ENCODE results near the gene CDH13. TPM values are rescaled to one million over a fixed set of nuclear protein-coding genes. Genes with fewer than 3 reads are reported as not detected.

Gene CDH13
- polyA plus RNA-seq, 2 of the 4 experiments (the other 2 are of a cell fraction): not detected

DNA sequence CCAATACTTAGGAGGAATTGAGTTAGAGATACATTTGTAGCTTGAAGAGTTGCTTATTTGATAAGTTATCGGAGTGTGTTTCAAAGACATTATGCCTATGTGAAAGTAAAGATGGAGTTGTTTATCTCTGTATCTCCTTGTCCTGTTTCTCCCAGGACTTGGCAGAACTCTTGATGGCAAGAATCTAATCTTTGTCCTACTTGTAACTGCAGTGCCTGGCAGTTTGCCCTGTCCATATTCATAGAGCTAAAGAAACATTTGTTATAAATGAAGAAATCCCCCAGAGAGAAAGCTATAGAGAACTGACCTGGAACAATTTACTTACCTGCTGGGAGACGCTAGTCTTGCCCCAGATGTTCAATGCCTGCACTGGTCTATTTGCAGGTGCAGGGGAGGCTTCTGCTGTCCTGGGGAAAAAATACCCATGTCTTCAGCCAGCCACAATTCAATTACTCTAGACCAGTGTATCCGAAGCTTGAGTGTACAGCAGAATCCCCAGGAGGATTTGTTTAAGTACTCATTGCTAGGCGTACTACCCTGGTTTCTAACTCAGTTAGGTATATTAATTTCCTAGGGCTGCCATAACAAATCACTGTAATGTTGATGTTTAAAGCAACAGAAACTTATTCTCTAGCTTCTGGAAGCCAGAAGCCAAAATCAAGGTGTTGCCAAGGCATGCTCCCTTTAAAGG lies 771.0 kb downstream of the CDH13 start:
- TF ChIP-seq HEYL (CRISPR knock-in tag; IDR thresholded peaks at IDR 0.05) (no peak), SREBF2 (IDR thresholded peaks at IDR 0.05) (no peak), ZFP36 (IDR thresholded peaks at IDR 0.05; ENCODE audit: borderline replicate concordance, partially characterized antibody) (no peak), MAZ (IDR thresholded peaks at IDR 0.05; ENCODE audit: borderline replicate concordance, low read depth, low read length) (no peak), NPAS2 (CRISPR knock-in tag; IDR thresholded peaks at IDR 0.05; ENCODE audit: borderline replicate concordance) (no peak), EHF (CRISPR knock-in tag; IDR thresholded peaks at IDR 0.05) (no peak), CHD4 (IDR thresholded peaks at IDR 0.05; ENCODE audit: borderline replicate concordance) (no peak)
- TF ChIP-seq, protein P1, sequence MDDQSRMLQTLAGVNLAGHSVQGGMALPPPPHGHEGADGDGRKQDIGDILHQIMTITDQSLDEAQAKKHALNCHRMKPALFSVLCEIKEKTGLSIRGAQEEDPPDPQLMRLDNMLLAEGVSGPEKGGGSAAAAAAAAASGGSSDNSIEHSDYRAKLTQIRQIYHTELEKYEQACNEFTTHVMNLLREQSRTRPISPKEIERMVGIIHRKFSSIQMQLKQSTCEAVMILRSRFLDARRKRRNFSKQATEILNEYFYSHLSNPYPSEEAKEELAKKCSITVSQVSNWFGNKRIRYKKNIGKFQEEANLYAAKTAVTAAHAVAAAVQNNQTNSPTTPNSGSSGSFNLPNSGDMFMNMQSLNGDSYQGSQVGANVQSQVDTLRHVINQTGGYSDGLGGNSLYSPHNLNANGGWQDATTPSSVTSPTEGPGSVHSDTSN (IDR thresholded peaks at IDR 0.05): no peak
- TF ChIP-seq, protein P2, sequence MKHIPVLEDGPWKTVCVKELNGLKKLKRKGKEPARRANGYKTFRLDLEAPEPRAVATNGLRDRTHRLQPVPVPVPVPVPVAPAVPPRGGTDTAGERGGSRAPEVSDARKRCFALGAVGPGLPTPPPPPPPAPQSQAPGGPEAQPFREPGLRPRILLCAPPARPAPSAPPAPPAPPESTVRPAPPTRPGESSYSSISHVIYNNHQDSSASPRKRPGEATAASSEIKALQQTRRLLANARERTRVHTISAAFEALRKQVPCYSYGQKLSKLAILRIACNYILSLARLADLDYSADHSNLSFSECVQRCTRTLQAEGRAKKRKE (CRISPR knock-in tag; IDR thresholded peaks at IDR 0.05; ENCODE audit: low read depth): no peak
- TF ChIP-seq, protein P3, sequence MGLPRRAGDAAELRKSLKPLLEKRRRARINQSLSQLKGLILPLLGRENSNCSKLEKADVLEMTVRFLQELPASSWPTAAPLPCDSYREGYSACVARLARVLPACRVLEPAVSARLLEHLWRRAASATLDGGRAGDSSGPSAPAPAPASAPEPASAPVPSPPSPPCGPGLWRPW (IDR thresholded peaks at IDR 0.05): no peak
- Histone ChIP-seq H3K4me3 (no peak overlapping the region), H3K4me2 (no peak overlapping the region), H3K27ac (no peak overlapping the region), H3K4me1 (no peaks in the 10 kb centered on the region), H3K9me3 (no peaks in the 10 kb centered on the region)
- WGBS (ENCODE audit: missing lambda C conversion rate): 18% methylated on average over 4 of the region's 4 CpGs
- ChIA-PET POLR2A (no interaction called here), CTCF (interaction anchor here (0.9 kb wide), 1 partner anchor 16 kb away, joined by 3 read pairs; no protein-coding TSS in a partner anchor)
- ATAC-seq (no peak), FAIRE-seq (no peak), DNase-seq (ENCODE audit: low read depth in 1 of 2, low spot score in 1 of 2) (no peak)

DNA sequence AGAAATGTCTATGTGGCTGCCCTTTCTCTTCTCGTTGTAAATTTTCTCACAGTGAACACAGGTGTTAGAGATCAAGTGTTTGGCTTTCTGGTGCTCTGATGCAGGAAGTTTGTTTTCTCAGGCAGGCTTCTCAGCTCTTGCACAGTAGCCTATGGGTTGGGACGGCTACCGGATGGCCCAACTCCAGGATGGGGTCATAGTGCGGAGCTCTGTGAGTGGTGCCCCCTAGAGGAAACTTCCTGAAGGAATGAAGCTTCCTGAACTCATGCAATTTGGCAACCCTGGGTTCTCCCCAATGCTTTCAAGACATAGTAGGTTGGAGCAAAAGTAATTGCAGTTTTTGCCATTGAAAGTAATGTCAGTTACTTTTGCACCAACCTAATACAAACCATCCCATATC lies 773.5 kb downstream of the CDH13 start:
- ChIA-PET CTCF (no interaction called here), POLR2A (no interaction called here)
- Histone ChIP-seq H3K4me1 (no peaks in the 10 kb centered on the region), H3K4me3 (no peak overlapping the region), H3K27ac (no peak overlapping the region), H3K4me2 (no peak overlapping the region), H3K9me3 (no peaks in the 10 kb centered on the region)
- no peak for DNase-seq (ENCODE audit: low read depth in 1 of 2, low spot score in 1 of 2)
- ATAC-seq: no peak
- 3% methylated on average over 4 of the region's 4 CpGs for WGBS (ENCODE audit: missing lambda C conversion rate)
- TF ChIP-seq, protein P3 (IDR thresholded peaks at IDR 0.05): no peak
- TF ChIP-seq KDM1A (IDR thresholded peaks at IDR 0.05; ENCODE audit: low read depth) (no peak), RNF2 (IDR thresholded peaks at IDR 0.05; ENCODE audit: borderline replicate concordance, low read depth) (no peak), SMC3 (IDR thresholded peaks at IDR 0.05) (no peak), TP53 (CRISPR knock-in tag; IDR thresholded peaks at IDR 0.05) (no peak), JUN (IDR thresholded peaks at IDR 0.05) (no peak), NPAS2 (CRISPR knock-in tag; IDR thresholded peaks at IDR 0.05; ENCODE audit: borderline replicate concordance) (no peak), EHF (CRISPR knock-in tag; IDR thresholded peaks at IDR 0.05) (no peak), POLR2AphosphoS2 (conservative IDR thresholded peaks at IDR 0.05; ENCODE audit: low read length) (no peak), ZSCAN20 (CRISPR knock-in tag; IDR thresholded peaks at IDR 0.05) (no peak), KDM5A (IDR thresholded peaks at IDR 0.05) (no peak), NFE2L2 (conservative IDR thresholded peaks at IDR 0.05; ENCODE audit: low read length) (no peak), MAFK (IDR thresholded peaks at IDR 0.05; ENCODE audit: partially characterized antibody) (no peak)
- no peak for FAIRE-seq

DNA sequence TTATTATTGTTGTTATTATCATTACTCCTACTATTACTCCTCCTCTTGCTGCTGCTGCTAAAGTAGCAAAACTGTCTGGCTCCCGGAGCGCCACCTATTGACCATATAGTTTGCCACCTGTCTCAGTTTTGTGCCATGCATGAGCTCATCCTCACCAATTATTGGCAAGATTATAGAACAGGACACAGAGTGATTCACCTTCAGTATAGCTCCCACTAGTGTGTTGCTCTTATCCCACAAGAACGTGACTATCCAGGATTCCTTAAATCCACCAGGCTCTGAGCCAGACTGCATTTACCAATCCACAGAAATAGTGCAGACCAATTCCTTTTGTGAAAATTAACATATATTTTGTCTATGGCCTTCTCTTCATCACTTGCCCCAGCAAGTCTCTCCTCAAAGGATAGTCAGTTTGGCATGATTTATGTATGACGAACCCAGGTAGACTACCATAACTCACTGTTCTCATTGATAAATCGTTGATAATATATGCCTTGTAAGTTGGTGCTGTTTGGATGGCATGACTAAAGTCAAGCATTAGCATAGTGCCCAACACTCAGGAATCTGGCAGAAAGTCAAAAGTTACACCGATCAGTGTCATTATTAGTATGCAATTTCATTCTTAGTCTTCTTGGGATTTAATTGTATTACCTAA lies 775.5 kb downstream of the CDH13 start:
- Histone ChIP-seq H3K27ac (no peak overlapping the region), H3K4me3 (no peak overlapping the region), H3K4me2 (no peak overlapping the region), H3K4me1 (no peaks in the 10 kb centered on the region), H3K9me3 (no peaks in the 10 kb centered on the region)
- ChIA-PET CTCF (interaction anchor here (0.9 kb wide), 1 partner anchor 53 kb away, joined by 3 read pairs; no protein-coding TSS in a partner anchor), POLR2A (no interaction called here)
- FAIRE-seq: no peak
- 8% methylated on average over 6 of the region's 6 CpGs for WGBS (ENCODE audit: missing lambda C conversion rate)
- no peak for ATAC-seq
- TF ChIP-seq FOSB (CRISPR knock-in tag; IDR thresholded peaks at IDR 0.05) (no peak), MYC (IDR thresholded peaks at IDR 0.05; ENCODE audit: borderline replicate concordance, low read length) (no peak), RARB (CRISPR knock-in tag; IDR thresholded peaks at IDR 0.05) (no peak), CHD4 (IDR thresholded peaks at IDR 0.05; ENCODE audit: borderline replicate concordance) (no peak), JUN (IDR thresholded peaks at IDR 0.05) (no peak)
- TF ChIP-seq, protein P4, sequence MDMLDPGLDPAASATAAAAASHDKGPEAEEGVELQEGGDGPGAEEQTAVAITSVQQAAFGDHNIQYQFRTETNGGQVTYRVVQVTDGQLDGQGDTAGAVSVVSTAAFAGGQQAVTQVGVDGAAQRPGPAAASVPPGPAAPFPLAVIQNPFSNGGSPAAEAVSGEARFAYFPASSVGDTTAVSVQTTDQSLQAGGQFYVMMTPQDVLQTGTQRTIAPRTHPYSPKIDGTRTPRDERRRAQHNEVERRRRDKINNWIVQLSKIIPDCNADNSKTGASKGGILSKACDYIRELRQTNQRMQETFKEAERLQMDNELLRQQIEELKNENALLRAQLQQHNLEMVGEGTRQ (IDR thresholded peaks at IDR 0.05): no peak
- no peak for DNase-seq (ENCODE audit: low read depth in 1 of 2, low spot score in 1 of 2)
